ENCODE measurements around the gene SPATS1. TPM values are rescaled to one million over a fixed set of nuclear protein-coding genes. Genes with fewer than 3 reads are reported as not detected.
"Not testable (repeated sequence)": the region's sequence is repeated elsewhere in the genome, so short reads cannot be mapped to it uniquely, and the experiment has no call there.

SPATS1 gene
- total RNA-seq, 1 donor from 2014 or later = not detected

GRCh38 chr6:44349904-44350649 lies 7.6 kb downstream of the SPATS1 start:
- Histone ChIP-seq H3K9ac (ENCODE audit: low read length) (no peak overlapping the region), H3K36me3 (ENCODE audit: insufficient read depth, low read length) (no peaks in the 10 kb centered on the region), H3K4me1 (ENCODE audit: insufficient read depth, low read length) (no peaks in the 10 kb centered on the region), H3K9me3 (ENCODE audit: insufficient read depth, low read depth, low read length) (no peaks in the 10 kb centered on the region), H4K20me1 (ENCODE audit: insufficient read depth, low read length) (no peaks in the 10 kb centered on the region), H3K27me3 (ENCODE audit: insufficient read depth, low read length) (peaks cover 13% of the 10 kb centered on the region), H3K4me3 (ENCODE audit: insufficient read depth, low read depth, low read length) (no peak overlapping the region), H3K27ac (ENCODE audit: low read depth, low read length) (no peak overlapping the region), H3K4me2 (ENCODE audit: low read length) (no peak overlapping the region), H2AFZ (ENCODE audit: low read depth, low read length) (no peak overlapping the region), H3K79me2 (ENCODE audit: insufficient read depth, low read length) (no peaks in the 10 kb centered on the region)
- DNase-seq (ENCODE audit: low read depth) (no peak), FAIRE-seq (no peak)
- TF ChIP-seq, protein P1, sequence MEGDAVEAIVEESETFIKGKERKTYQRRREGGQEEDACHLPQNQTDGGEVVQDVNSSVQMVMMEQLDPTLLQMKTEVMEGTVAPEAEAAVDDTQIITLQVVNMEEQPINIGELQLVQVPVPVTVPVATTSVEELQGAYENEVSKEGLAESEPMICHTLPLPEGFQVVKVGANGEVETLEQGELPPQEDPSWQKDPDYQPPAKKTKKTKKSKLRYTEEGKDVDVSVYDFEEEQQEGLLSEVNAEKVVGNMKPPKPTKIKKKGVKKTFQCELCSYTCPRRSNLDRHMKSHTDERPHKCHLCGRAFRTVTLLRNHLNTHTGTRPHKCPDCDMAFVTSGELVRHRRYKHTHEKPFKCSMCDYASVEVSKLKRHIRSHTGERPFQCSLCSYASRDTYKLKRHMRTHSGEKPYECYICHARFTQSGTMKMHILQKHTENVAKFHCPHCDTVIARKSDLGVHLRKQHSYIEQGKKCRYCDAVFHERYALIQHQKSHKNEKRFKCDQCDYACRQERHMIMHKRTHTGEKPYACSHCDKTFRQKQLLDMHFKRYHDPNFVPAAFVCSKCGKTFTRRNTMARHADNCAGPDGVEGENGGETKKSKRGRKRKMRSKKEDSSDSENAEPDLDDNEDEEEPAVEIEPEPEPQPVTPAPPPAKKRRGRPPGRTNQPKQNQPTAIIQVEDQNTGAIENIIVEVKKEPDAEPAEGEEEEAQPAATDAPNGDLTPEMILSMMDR (IDR thresholded peaks at IDR 0.05; ENCODE audit: insufficient read depth, low read depth, low read length) = no peak
- TF ChIP-seq EZH2 (IDR thresholded peaks at IDR 0.05; ENCODE audit: insufficient read depth, low read length) = no peak
- Mint-ChIP-seq H3K4me3 (ENCODE audit: unreplicated experiment) (no peak overlapping the region), H3K4me1 (ENCODE audit: low read depth, unreplicated experiment) (no peaks in the 10 kb centered on the region), H3K36me3 (ENCODE audit: low read depth, unreplicated experiment) (no peaks in the 10 kb centered on the region), H3K9me3 (ENCODE audit: unreplicated experiment) (peaks cover 2% of the 10 kb centered on the region), H3K27me3 (ENCODE audit: low read depth, unreplicated experiment) (peaks cover 3% of the 10 kb centered on the region), H3K27ac (ENCODE audit: unreplicated experiment) (no peak overlapping the region)

GRCh38 chr6:44350650-44350994 lies 8.2 kb downstream of the SPATS1 start:
- H3K4me3 ChIP-seq (ENCODE audit: insufficient read depth, low read depth, low read length); H3K9me3 ChIP-seq (ENCODE audit: insufficient read depth, low read depth, low read length); H3K27me3 Mint-ChIP-seq (ENCODE audit: low read depth, unreplicated experiment); H3K9ac ChIP-seq (ENCODE audit: low read length); H3K27ac ChIP-seq (ENCODE audit: low read depth, low read length); H3K27me3 ChIP-seq (ENCODE audit: insufficient read depth, low read length); H3K4me1 ChIP-seq (ENCODE audit: insufficient read depth, low read length); H3K36me3 ChIP-seq (ENCODE audit: insufficient read depth, low read length); DNase-seq (ENCODE audit: low read depth); H3K4me1 Mint-ChIP-seq (ENCODE audit: low read depth, unreplicated experiment); H3K4me3 Mint-ChIP-seq (ENCODE audit: unreplicated experiment); FAIRE-seq; H4K20me1 ChIP-seq (ENCODE audit: insufficient read depth, low read length); H2AFZ ChIP-seq (ENCODE audit: low read depth, low read length); H3K36me3 Mint-ChIP-seq (ENCODE audit: low read depth, unreplicated experiment); H3K27ac Mint-ChIP-seq (ENCODE audit: unreplicated experiment); H3K9me3 Mint-ChIP-seq (ENCODE audit: unreplicated experiment); H3K4me2 ChIP-seq (ENCODE audit: low read length); H3K79me2 ChIP-seq (ENCODE audit: insufficient read depth, low read length): not testable (repeated sequence)

- peaks cover 7% of the 10 kb centered on the region for H3K9me3 Mint-ChIP-seq (ENCODE audit: unreplicated experiment)
- no peaks in the 10 kb centered on the region for H4K20me1 ChIP-seq (ENCODE audit: insufficient read depth, low read length)
- FAIRE-seq (no peak), DNase-seq (ENCODE audit: low read depth) (no peak)
- no peaks in the 10 kb centered on the region for H3K36me3 Mint-ChIP-seq (ENCODE audit: low read depth, unreplicated experiment)
- H3K4me3 ChIP-seq (ENCODE audit: insufficient read depth, low read depth, low read length) = no peak overlapping the region
- no peak overlapping the region for H3K27ac Mint-ChIP-seq (ENCODE audit: unreplicated experiment)
- no peak overlapping the region for H3K4me2 ChIP-seq (ENCODE audit: low read length)
- no peak overlapping the region for H3K4me3 Mint-ChIP-seq (ENCODE audit: unreplicated experiment)
- H3K4me1 ChIP-seq (ENCODE audit: insufficient read depth, low read length) = no peaks in the 10 kb centered on the region
- no peak overlapping the region for H3K27ac ChIP-seq (ENCODE audit: low read depth, low read length)
- H3K27me3 Mint-ChIP-seq (ENCODE audit: low read depth, unreplicated experiment) = peaks cover 11% of the 10 kb centered on the region
- H3K79me2 ChIP-seq (ENCODE audit: insufficient read depth, low read length) = no peaks in the 10 kb centered on the region
- H3K9me3 ChIP-seq (ENCODE audit: insufficient read depth, low read depth, low read length) = no peaks in the 10 kb centered on the region
- H3K27me3 ChIP-seq (ENCODE audit: insufficient read depth, low read length) = peaks cover 6% of the 10 kb centered on the region
- no peak overlapping the region for H2AFZ ChIP-seq (ENCODE audit: low read depth, low read length)
- TF ChIP-seq EZH2 (IDR thresholded peaks at IDR 0.05; ENCODE audit: insufficient read depth, low read length) = no peak
- TF ChIP-seq, protein P1 (IDR thresholded peaks at IDR 0.05; ENCODE audit: insufficient read depth, low read depth, low read length) = no peak
- no peak overlapping the region for H3K9ac ChIP-seq (ENCODE audit: low read length)
- H3K36me3 ChIP-seq (ENCODE audit: insufficient read depth, low read length) = no peaks in the 10 kb centered on the region
- no peaks in the 10 kb centered on the region for H3K4me1 Mint-ChIP-seq (ENCODE audit: low read depth, unreplicated experiment)
These were observed 9.8 kb downstream of the SPATS1 start for GRCh38 chr6:44352259-44352658.

Data from astrocyte (in vitro differentiated cells and primary cell).